ENCODE data around the gene SPEM2. TPM values are rescaled to one million over a fixed set of nuclear protein-coding genes. Genes with fewer than 3 reads are reported as not detected.
A peak's percentile ranks its signal among the peaks of the same experiment; 100 is the strongest.

Gene SPEM2
- total RNA-seq, 2 experiments from 2014 or later, result not detected

DNA sequence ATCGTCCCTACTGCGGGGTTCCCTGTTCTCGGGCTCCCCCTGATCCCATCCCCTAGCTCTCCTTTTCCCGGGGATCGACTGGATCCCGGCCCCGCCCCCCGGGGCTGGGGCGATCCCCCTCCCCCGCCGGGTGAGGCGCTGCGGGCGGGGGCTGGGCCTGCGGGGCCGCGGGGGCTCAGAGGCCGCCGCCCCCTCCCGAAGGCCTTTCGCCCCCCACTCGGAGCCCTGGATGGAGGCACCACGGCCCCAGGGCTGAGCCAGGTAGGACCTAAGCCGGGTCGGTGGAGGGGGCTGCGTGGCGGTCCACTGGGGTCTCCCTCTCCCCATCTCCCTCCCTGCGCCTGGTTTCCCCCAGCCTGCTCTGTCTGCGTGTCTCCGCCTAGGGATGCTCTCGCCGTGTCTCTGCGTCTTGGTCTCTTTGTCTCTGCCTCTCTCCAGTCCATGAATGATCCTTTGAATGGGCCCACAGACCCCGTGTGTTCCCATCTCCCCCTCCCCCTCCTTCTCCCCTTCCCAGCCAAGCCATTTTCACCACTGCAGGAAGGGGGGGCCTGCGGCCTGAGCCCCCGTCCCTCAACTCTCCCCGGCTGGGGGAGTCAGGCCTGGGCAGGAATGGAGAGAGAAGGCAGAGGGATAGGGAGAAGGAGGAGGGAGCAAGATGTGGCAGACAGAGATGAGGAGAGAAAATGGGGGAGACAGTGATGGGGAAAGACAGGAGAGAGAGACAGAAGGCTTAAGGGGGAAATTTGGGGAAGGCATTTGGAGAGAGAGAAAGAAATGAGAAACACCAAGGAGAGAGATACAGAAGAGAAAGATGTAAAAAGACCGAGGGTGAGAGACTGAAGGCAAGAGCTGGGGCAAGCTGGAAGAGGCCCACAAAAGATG, 19.8 kb upstream of the SPEM2 start:
- ATAC-seq (ENCODE audit: poor library complexity), result no peak
- peaks cover 0 to 5% of the 10 kb centered on the region in 2 experiments for H3K27me3 ChIP-seq (ENCODE audit: control insufficient read depth in 1 of 2, insufficient read depth in 2 of 2, low read length in 2 of 2)
- Mint-ChIP-seq H3K36me3 (ENCODE audit: low read depth) (peaks cover 9% of the 10 kb centered on the region), H3K9me3 (no peaks in the 10 kb centered on the region), H3K27ac (peak overlapping the region; percentile 63), H3K4me3 (peak overlapping the region; percentile 89), H3K27me3 (no peaks in the 10 kb centered on the region), H3K4me1 (ENCODE audit: low read depth) (peaks cover 28% of the 10 kb centered on the region)
- TF ChIP-seq, protein P1, sequence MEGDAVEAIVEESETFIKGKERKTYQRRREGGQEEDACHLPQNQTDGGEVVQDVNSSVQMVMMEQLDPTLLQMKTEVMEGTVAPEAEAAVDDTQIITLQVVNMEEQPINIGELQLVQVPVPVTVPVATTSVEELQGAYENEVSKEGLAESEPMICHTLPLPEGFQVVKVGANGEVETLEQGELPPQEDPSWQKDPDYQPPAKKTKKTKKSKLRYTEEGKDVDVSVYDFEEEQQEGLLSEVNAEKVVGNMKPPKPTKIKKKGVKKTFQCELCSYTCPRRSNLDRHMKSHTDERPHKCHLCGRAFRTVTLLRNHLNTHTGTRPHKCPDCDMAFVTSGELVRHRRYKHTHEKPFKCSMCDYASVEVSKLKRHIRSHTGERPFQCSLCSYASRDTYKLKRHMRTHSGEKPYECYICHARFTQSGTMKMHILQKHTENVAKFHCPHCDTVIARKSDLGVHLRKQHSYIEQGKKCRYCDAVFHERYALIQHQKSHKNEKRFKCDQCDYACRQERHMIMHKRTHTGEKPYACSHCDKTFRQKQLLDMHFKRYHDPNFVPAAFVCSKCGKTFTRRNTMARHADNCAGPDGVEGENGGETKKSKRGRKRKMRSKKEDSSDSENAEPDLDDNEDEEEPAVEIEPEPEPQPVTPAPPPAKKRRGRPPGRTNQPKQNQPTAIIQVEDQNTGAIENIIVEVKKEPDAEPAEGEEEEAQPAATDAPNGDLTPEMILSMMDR (IDR thresholded peaks at IDR 0.05), result no peak
- peaks cover 36% of the 10 kb centered on the region for H3K4me1 ChIP-seq (ENCODE audit: insufficient read depth, low read length)
- H3K27ac ChIP-seq (ENCODE audit: low read depth in 1 of 2, low read length in 2 of 2), result no peak overlapping the region
- POLR2A ChIA-PET, result interaction anchor here (1.2 to 2.9 kb wide), 3 partner anchors 22 to 281 kb away, joined by 4 to 23 read pairs (median 7); partner anchors contain the start of genes POLR2A and TP53
- H3K36me3 ChIP-seq (ENCODE audit: insufficient read depth, low read length), result no peaks in the 10 kb centered on the region
- CTCF ChIA-PET, result interaction anchor here (2.3 kb wide), 1 partner anchor 21 kb away, joined by 6 read pairs; no protein-coding TSS in a partner anchor
- H3K9me3 ChIP-seq (ENCODE audit: control insufficient read depth in 1 of 2, insufficient read depth in 1 of 2, low read length in 2 of 2), result no peaks in the 10 kb centered on the region
- intact Hi-C loops (cut with DNase I, micrococcal nuclease), result loop anchor here in 1 of 2 experiments (2.0 to 10.0 kb wide), 2 partner anchors 29 to 51 kb away; partner anchors contain the start of genes KCTD11, TMEM102 and TMEM95
- peak overlapping the region; percentile 77 for H3K4me3 ChIP-seq (ENCODE audit: low read length)
- DNase-seq, result peak in 1 of 14 experiments; percentile 50

DNA sequence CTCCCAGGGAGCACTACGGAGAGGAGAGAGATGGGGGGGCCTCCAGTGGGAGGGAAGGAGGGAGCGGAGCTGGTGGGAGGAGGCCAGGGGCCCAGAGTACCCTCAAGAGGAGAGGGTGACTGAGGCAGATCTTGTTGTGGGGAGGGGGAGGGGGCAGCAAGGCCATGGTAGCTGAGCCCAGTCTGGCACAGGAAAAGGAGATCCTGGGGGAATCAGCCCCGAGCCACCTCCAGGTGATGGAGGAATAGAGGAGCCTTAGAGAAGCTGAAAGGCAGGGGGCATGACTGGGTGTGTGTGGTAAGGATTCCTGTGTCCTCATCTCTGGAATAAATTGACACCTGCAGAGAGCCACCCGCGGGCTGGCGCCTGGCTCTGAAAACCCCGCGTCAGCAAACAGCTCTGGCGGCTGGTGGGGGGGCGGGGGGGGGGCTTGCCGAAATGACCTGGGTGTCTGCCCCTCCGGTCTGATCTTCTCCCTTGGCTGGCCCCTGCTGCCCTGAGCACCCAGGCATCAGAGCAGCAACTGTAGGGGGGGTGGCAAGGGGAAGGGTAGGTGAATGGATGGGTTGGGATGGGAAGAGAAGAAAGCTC, 19.1 kb upstream of the SPEM2 start:
- Mint-ChIP-seq H3K9me3 (no peaks in the 10 kb centered on the region), H3K36me3 (ENCODE audit: low read depth) (peaks cover 9% of the 10 kb centered on the region), H3K27ac (peak overlapping the region; percentile 63), H3K4me3 (peak overlapping the region; percentile 89), H3K27me3 (no peaks in the 10 kb centered on the region), H3K4me1 (ENCODE audit: low read depth) (peaks cover 28% of the 10 kb centered on the region)
- ChIA-PET CTCF (no interaction called here), POLR2A (interaction anchor here (1.2 to 1.5 kb wide), 2 partner anchors 22 to 280 kb away, joined by 4 to 7 read pairs; partner anchors contain the start of gene TP53)
- DNase-seq (no peak), ATAC-seq (ENCODE audit: poor library complexity) (no peak)
- H3K4me1 ChIP-seq (ENCODE audit: insufficient read depth, low read length), result peaks cover 36% of the 10 kb centered on the region
- H3K27me3 ChIP-seq (ENCODE audit: control insufficient read depth in 1 of 2, insufficient read depth in 2 of 2, low read length in 2 of 2), result peaks cover 0 to 5% of the 10 kb centered on the region in 2 experiments
- no peaks in the 10 kb centered on the region for H3K9me3 ChIP-seq (ENCODE audit: control insufficient read depth in 1 of 2, insufficient read depth in 1 of 2, low read length in 2 of 2)
- TF ChIP-seq, protein P1 (IDR thresholded peaks at IDR 0.05), result no peak
- intact Hi-C loops (cut with DNase I, micrococcal nuclease), result loop anchor here in 1 of 2 experiments (10.0 kb wide), 1 partner anchor 52 kb away; the partner anchor contains the start of genes KCTD11 and TMEM95
- H3K4me3 ChIP-seq (ENCODE audit: low read length), result no peak overlapping the region
- no peaks in the 10 kb centered on the region for H3K36me3 ChIP-seq (ENCODE audit: insufficient read depth, low read length)
- no peak overlapping the region for H3K27ac ChIP-seq (ENCODE audit: low read depth in 1 of 2, low read length in 2 of 2)

DNA sequence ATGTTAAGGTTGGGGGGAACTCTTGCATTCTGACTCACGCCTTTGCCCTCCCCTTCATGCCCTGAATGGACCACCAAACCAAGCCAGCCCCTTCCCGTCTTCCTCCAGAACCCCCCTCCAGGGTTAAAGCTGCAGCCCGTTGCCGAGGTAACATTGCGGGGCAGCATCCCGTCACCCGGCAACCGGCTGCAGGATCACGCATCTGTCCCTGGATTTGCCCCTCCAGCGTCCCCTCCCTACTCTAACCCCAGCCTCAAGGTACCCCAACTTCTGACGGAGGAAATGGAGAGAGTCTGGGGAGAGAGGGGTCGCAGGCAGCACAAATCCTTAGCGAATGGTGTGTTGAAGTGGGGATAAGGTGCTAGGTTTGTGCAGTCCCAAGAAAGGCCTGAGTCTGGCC, 18.3 kb upstream of the SPEM2 start:
- ChIA-PET CTCF (interaction anchor here (2.2 kb wide), 1 partner anchor 52 kb away, joined by 5 read pairs; the partner anchor contains the start of gene TMEM95), POLR2A (interaction anchor here (1.2 to 1.9 kb wide), 2 partner anchors 23 to 279 kb away, joined by 7 read pairs; partner anchors contain the start of gene TP53)
- Mint-ChIP-seq H3K27ac (peak overlapping the region; percentile 27), H3K4me3 (peak overlapping the region; percentile 51), H3K27me3 (no peaks in the 10 kb centered on the region), H3K36me3 (ENCODE audit: low read depth) (peaks cover 9% of the 10 kb centered on the region), H3K4me1 (ENCODE audit: low read depth) (peaks cover 28% of the 10 kb centered on the region), H3K9me3 (no peaks in the 10 kb centered on the region)
- Histone ChIP-seq H3K9me3 (ENCODE audit: control insufficient read depth in 1 of 2, insufficient read depth in 1 of 2, low read length in 2 of 2) (no peaks in the 10 kb centered on the region), H3K27ac (ENCODE audit: low read depth in 1 of 2, low read length in 2 of 2) (no peak overlapping the region), H3K27me3 (ENCODE audit: control insufficient read depth in 1 of 2, insufficient read depth in 2 of 2, low read length in 2 of 2) (peaks cover 0 to 5% of the 10 kb centered on the region in 2 experiments), H3K4me3 (ENCODE audit: low read length) (no peak overlapping the region), H3K4me1 (ENCODE audit: insufficient read depth, low read length) (peaks cover 36% of the 10 kb centered on the region), H3K36me3 (ENCODE audit: insufficient read depth, low read length) (no peaks in the 10 kb centered on the region)
- intact Hi-C loops (cut with DNase I, micrococcal nuclease), result loop anchor here (1.0 to 10.0 kb wide), 2 partner anchors 25 to 52 kb away; partner anchors contain the start of genes KCTD11 (in 1 of the 2) and TMEM95 (in 1 of the 2)
- DNase-seq, result no peak
- ATAC-seq (ENCODE audit: poor library complexity), result no peak
- TF ChIP-seq, protein P1 (IDR thresholded peaks at IDR 0.05), result no peak
